K562 (cell line): ENCODE measurements around the gene MOSPD3. TPM values are rescaled to one million over a fixed set of nuclear protein-coding genes. Genes with fewer than 3 reads are reported as not detected.
A peak's percentile ranks its signal among the peaks of the same experiment; 100 is the strongest.

Experiments used
- GABPB2 ChIP-seq: fragments of 250-450 bp; sonication (Bioruptor Pico); conservative IDR thresholded peaks from 2 replicates; pipeline ENCODE4 v1.5.1; 2021; ENCODE audit warnings: mild to moderate bottlenecking
- ILK ChIP-seq: fragments of 450-650 bp; IDR thresholded peaks from 2 replicates; pipeline ENCODE4 v1.6.1; 2016; ENCODE audit warnings: missing genetic modification characterization, low read depth, mild to moderate bottlenecking, missing compliant biosample characterization, moderate library complexity, borderline replicate concordance
- KLF10 ChIP-seq: fragments of 250-450 bp; sonication (Bioruptor Pico); IDR thresholded peaks from 2 replicates; pipeline ENCODE4 v1.6.1; 2021; ENCODE audit warnings: matching md5 sums
- NFYB ChIP-seq: IDR thresholded peaks from 2 replicates; pipeline ENCODE4 v1.6.1; 2011; ENCODE audit warnings: mild to moderate bottlenecking, moderate library complexity; ENCODE audit not compliant: insufficient read length; ENCODE audit errors: extremely low read depth
- NR3C1 ChIP-seq: sonication (generic); formaldehyde crosslinking; IDR thresholded peaks from 2 replicates; pipeline ENCODE4 v1.8.1; 2022; ENCODE audit warnings: missing genetic modification reagents
- PATZ1 ChIP-seq: fragments of 250-450 bp; sonication (Bioruptor Pico); IDR thresholded peaks from 2 replicates; pipeline ENCODE4 v1.5.0; 2020; ENCODE audit warnings: mild to moderate bottlenecking, borderline replicate concordance
- PHB2 ChIP-seq: fragments of 450-650 bp; IDR thresholded peaks from 2 replicates; pipeline ENCODE4 v1.6.1; 2017; ENCODE audit warnings: low read depth
- PHF8 ChIP-seq: fragments of 200-600 bp; sonication (generic); IDR thresholded peaks from 2 replicates; pipeline ENCODE4 v1.6.1; 2012; ENCODE audit warnings: mixed run types, mild to moderate bottlenecking, inconsistent platforms, low read length, moderate library complexity, borderline replicate concordance
- PYGO2 ChIP-seq: fragments of 450-650 bp; IDR thresholded peaks from 2 replicates; pipeline ENCODE4 v1.6.1; 2016; ENCODE audit warnings: mild to moderate bottlenecking, missing genetic modification characterization, moderate library complexity, missing compliant biosample characterization
- RBFOX2 ChIP-seq: fragments of 200-400 bp; formaldehyde crosslinking; IDR thresholded peaks from 2 replicates; pipeline ENCODE4 v1.6.1; 2017; ENCODE audit warnings: low read depth, mild to moderate bottlenecking, low read length, moderate library complexity
- RBM25 ChIP-seq: fragments of 200-400 bp; formaldehyde crosslinking; IDR thresholded peaks from 2 replicates; pipeline ENCODE4 v1.6.1; 2018; ENCODE audit warnings: low read length, low read depth, moderate library complexity; ENCODE audit not compliant: severe bottlenecking
- SIN3A ChIP-seq, 2 experiments: fragments of 150-350 bp in 1 of 2; IDR thresholded peaks; 2 replicates each; pipeline ENCODE4 v1.6.1; 2011 to 2016; ENCODE audit warnings: borderline replicate concordance in 2 of 2, low read depth in 2 of 2, low read length in 2 of 2, mild to moderate bottlenecking in 2 of 2, moderate library complexity in 2 of 2; ENCODE audit not compliant: control insufficient read depth in 1 of 2
- SOX6 ChIP-seq: fragments of 450-650 bp; IDR thresholded peaks from 2 replicates; pipeline ENCODE4 v1.6.1; 2014; ENCODE audit warnings: mild to moderate bottlenecking
- SP2 ChIP-seq: IDR thresholded peaks from 2 replicates; pipeline ENCODE4 v1.6.1; 2011; ENCODE audit warnings: mild to moderate bottlenecking, low read depth, low read length, moderate library complexity; ENCODE audit not compliant: poor library complexity, severe bottlenecking; ENCODE audit errors: extremely low read depth
- STAT6 ChIP-seq: sonication (generic); formaldehyde crosslinking; IDR thresholded peaks from 2 replicates; pipeline ENCODE4 v1.8.1; 2023; ENCODE audit warnings: mild to moderate bottlenecking, missing genetic modification reagents
- TBL1XR1 ChIP-seq, 2 experiments: IDR thresholded peaks; 2 replicates each; pipeline ENCODE4 v1.6.1; 2012; ENCODE audit warnings: improper control_type of control experiment in 2 of 2, low read length in 2 of 2, mild to moderate bottlenecking in 1 of 2
- ZBTB2 ChIP-seq: fragments of 450-650 bp; IDR thresholded peaks from 2 replicates; pipeline ENCODE4 v1.6.1; 2016; ENCODE audit warnings: antibody characterized with exemption
- ZBTB26 ChIP-seq: fragments of 450-650 bp; formaldehyde crosslinking; IDR thresholded peaks from 2 replicates; pipeline ENCODE4 v1.4.0; 2022; ENCODE audit warnings: missing genetic modification characterization
- ZNF134 ChIP-seq: fragments of 250-450 bp; sonication (Bioruptor Pico); conservative IDR thresholded peaks from 2 replicates; pipeline ENCODE4 v1.4.0; 2020
- ZZZ3 ChIP-seq: fragments of 450-650 bp; IDR thresholded peaks from 2 replicates; pipeline ENCODE4 v1.6.1; 2016; ENCODE audit warnings: antibody characterized with exemption, mild to moderate bottlenecking, moderate library complexity
- polyA plus RNA-seq, 8 experiments: library from polyadenylated mRNA; depleted of rRNA in 4 of 8; stranded (reverse) in 5 of 8; unstranded in 3 of 8; fragments of >200 nt; fragmentation: Nextera tagmentation in 2 of 8; fragmentation: Illumina TruSeq in 1 of 8; extraction: Ambion mirVana in 2 of 8; extraction: Trizol in 1 of 8; gene quantifications; 2 replicates each; pipeline versions ENCODE4 v1.2.1 to v1.2.3, GENCODE V29; 2011 to 2014; ENCODE audit warnings: inconsistent platforms in 1 of 8, missing spikeins in 1 of 8
- total RNA-seq, 7 experiments: library from RNA; depleted of rRNA in 6 of 7; stranded (reverse); fragments of >200 nt in 6 of 7; fragmentation: Illumina TruSeq in 2 of 7; extraction: Trizol in 2 of 7; gene quantifications; 2 replicates each; pipeline versions ENCODE4 v1.2.1 to v1.2.3, GENCODE V29; 2011 to 2021; ENCODE audit warnings: low replicate concordance in 1 of 7

MOSPD3 gene
- total and polyA plus RNA-seq, 9 of the 15 experiments (the other 6 are each of a cell fraction or from before 2014, with no cell fraction given), result 1.4 to 32.1 (median 7.3) TPM

GRCh38 chr7:100586266-100587025 is 25.9 kb upstream of the MOSPD3 start, which contains the start of gene FBXO24 (continued):
- TF ChIP-seq ZBTB26 (CRISPR knock-in tag) (no peak), GABPB2 (CRISPR knock-in tag) (no peak), SOX6 (no peak), PATZ1 (CRISPR knock-in tag) (no peak), PHF8 (peak; percentile 54; the same call in 1 of the 2 replicates), NFYB (peak; percentile 95), ZBTB2 (no peak), KLF10 (no peak), STAT6 (CRISPR knock-in tag) (no peak), RBM25 (peak; percentile 99), ZZZ3 (no peak), SP2 (peak; percentile 99), TBL1XR1 (IDR thresholded peaks at IDR 0.05; ENCODE audit: low read length in 2 of 2) (no peak; a peak in 1 of 4 replicates), PHB2 (no peak), NR3C1 (CRISPR knock-in tag) (no peak), ZNF134 (no peak), SIN3A (IDR thresholded peaks at IDR 0.05; ENCODE audit: borderline replicate concordance in 2 of 2, control insufficient read depth in 1 of 2, low read depth in 2 of 2, low read length in 2 of 2) (peak in 1 of 2 experiments; percentile 11; a peak in 1 of 4 replicates), ILK (tag) (no peak), PYGO2 (tag) (no peak), RBFOX2 (peak; percentile 76)
